GM23338 (cell line): ENCODE data around the gene FAM47C. TPM values are rescaled to one million over a fixed set of nuclear protein-coding genes. Genes with fewer than 3 reads are reported as not detected.
"Not testable (repeated sequence)": the region's sequence is repeated elsewhere in the genome, so short reads cannot be mapped to it uniquely, and the experiment has no call there.

Experiments
- ATAC-seq: fragments of 200-7000 bp; cut with Tn5 transposase; 3 replicates; pipeline ENCODE4 v1.9.1; 2020
- DNase-seq: peaks from one replicate; pipeline ENCODE4 v3.0.0-alpha.2; 2015; ENCODE audit warnings: low spot score
- H2AFZ ChIP-seq: fragments of 200-600 bp; sonication (generic); 2 replicates; pipeline ENCODE4 v1.8.0; 2016; ENCODE audit warnings: antibody characterized with exemption, mild to moderate bottlenecking, moderate library complexity
- H3F3A ChIP-seq: fragments of 200-600 bp; sonication (generic); replicated peaks from 2 replicates; pipeline ENCODE4 v1.8.0; 2017; ENCODE audit warnings: antibody characterized with exemption, mixed run types, low read depth
- H3K27ac ChIP-seq: fragments of 200-600 bp; sonication (generic); 2 replicates; pipeline ENCODE4 v1.6.1; 2016; ENCODE audit warnings: low read depth
- H3K27me3 ChIP-seq: fragments of 200-600 bp; sonication (generic); 2 replicates; pipeline ENCODE4 v1.8.0; 2016; ENCODE audit warnings: mild to moderate bottlenecking, mixed run types, moderate library complexity; ENCODE audit not compliant: insufficient read depth
- H3K36me3 ChIP-seq: fragments of 200-600 bp; sonication (generic); 2 replicates; pipeline ENCODE4 v1.8.0; 2016; ENCODE audit warnings: mild to moderate bottlenecking; ENCODE audit not compliant: insufficient read depth
- H3K4me1 ChIP-seq: fragments of 200-600 bp; sonication (generic); 2 replicates; pipeline ENCODE4 v1.8.0; 2016; ENCODE audit warnings: mild to moderate bottlenecking, moderate library complexity; ENCODE audit not compliant: insufficient read depth
- H3K4me2 ChIP-seq: fragments of 200-600 bp; sonication (generic); 2 replicates; pipeline ENCODE4 v1.7.1; 2017; ENCODE audit warnings: mixed run types
- H3K4me3 ChIP-seq: fragments of 200-600 bp; sonication (generic); 2 replicates; pipeline ENCODE4 v1.6.1; 2016; ENCODE audit warnings: mixed run types
- H3K79me2 ChIP-seq: fragments of 200-600 bp; sonication (generic); replicated peaks from 2 replicates; pipeline ENCODE4 v1.8.0; 2017; ENCODE audit warnings: mild to moderate bottlenecking; ENCODE audit not compliant: insufficient read depth
- H3K9me2 ChIP-seq: fragments of 200-600 bp; sonication (generic); 2 replicates; pipeline ENCODE4 v1.8.0; 2017; ENCODE audit not compliant: insufficient read depth
- H4K20me1 ChIP-seq: fragments of 200-600 bp; sonication (generic); replicated peaks from 2 replicates; pipeline ENCODE4 v1.8.0; 2017; ENCODE audit warnings: mild to moderate bottlenecking; ENCODE audit not compliant: insufficient read depth
- H3K27ac Mint-ChIP-seq: 2 replicates; pipeline ENCODE4 v1.8.0; 2020; ENCODE audit warnings: inconsistent platforms, mild to moderate bottlenecking, moderate library complexity, mixed read lengths
- H3K27me3 Mint-ChIP-seq: 3 replicates; pipeline ENCODE4 v1.8.0; 2022; ENCODE audit warnings: low read depth, mild to moderate bottlenecking, moderate library complexity, mixed read lengths, inconsistent platforms; ENCODE audit not compliant: insufficient read depth, poor library complexity
- H3K36me3 Mint-ChIP-seq: 3 replicates; pipeline ENCODE4 v1.8.0; 2021; ENCODE audit warnings: low read depth, mild to moderate bottlenecking, inconsistent platforms, moderate library complexity, mixed read lengths
- H3K4me1 Mint-ChIP-seq: 3 replicates; pipeline ENCODE4 v1.8.0; 2020; ENCODE audit warnings: mild to moderate bottlenecking, inconsistent platforms, mixed read lengths
- H3K4me3 Mint-ChIP-seq: 3 replicates; pipeline ENCODE4 v1.8.0; 2021; ENCODE audit warnings: moderate library complexity, mild to moderate bottlenecking, inconsistent platforms, mixed read lengths
- H3K9me3 Mint-ChIP-seq: 3 replicates; pipeline ENCODE4 v1.8.0; 2020; ENCODE audit warnings: moderate library complexity, mild to moderate bottlenecking, inconsistent platforms, mixed read lengths
- CTCF ChIP-seq, 2 experiments: fragments of 200-600 bp in 1 of 2; sonication (generic) in 1 of 2; conservative IDR thresholded peaks; 2 replicates each; pipeline versions ENCODE4 v1.5.1 to v1.6.1; 2016 to 2017; ENCODE audit warnings: antibody characterized with exemption in 2 of 2, low read depth in 2 of 2, mild to moderate bottlenecking in 2 of 2, moderate library complexity in 1 of 2
- JUNB ChIP-seq: IDR thresholded peaks from one replicate; pipeline ENCODE4 v1.6.1; 2016; ENCODE audit warnings: antibody characterized with exemption; ENCODE audit not compliant: unreplicated experiment
- POLR2AphosphoS5 ChIP-seq: IDR thresholded peaks from 2 replicates; pipeline ENCODE4 v1.6.1; 2016; ENCODE audit warnings: antibody characterized with exemption, low read depth
- STAT1 ChIP-seq: IDR thresholded peaks from one replicate; pipeline ENCODE4 v1.6.1; 2016; ENCODE audit warnings: antibody characterized with exemption; ENCODE audit not compliant: unreplicated experiment
- ZNF114 ChIP-seq: fragments of 250-450 bp; sonication (Bioruptor Pico); IDR thresholded peaks from 2 replicates; pipeline ENCODE4 v1.5.0; 2020; ENCODE audit warnings: mild to moderate bottlenecking, moderate library complexity
- polyA plus RNA-seq: library from polyadenylated mRNA; unstranded; fragments of >200 nt; fragmentation: Nextera tagmentation; extraction: Ambion mirVana; gene quantifications from 2 replicates; pipeline ENCODE4 v1.2.1, GENCODE V29; 2016
- total RNA-seq: library from RNA; depleted of rRNA; stranded (reverse); fragments of >200 nt; shearing (Covaris generic); gene quantifications from 2 replicates; pipeline ENCODE4 v1.2.3, GENCODE V29; 2014
- TF ChIP-seq, protein P1 (sequence below): IDR thresholded peaks from 2 replicates; pipeline ENCODE4 v1.6.1; 2016; ENCODE audit warnings: antibody characterized with exemption

The FAM47C gene
- total and polyA plus RNA-seq, 2 experiments from 2014 or later = not detected

GRCh38 chrX:36985416-36986209 lies 22.6 kb upstream of the FAM47C start:
- not testable (repeated sequence) for H3K9me3 Mint-ChIP-seq

DNA sequence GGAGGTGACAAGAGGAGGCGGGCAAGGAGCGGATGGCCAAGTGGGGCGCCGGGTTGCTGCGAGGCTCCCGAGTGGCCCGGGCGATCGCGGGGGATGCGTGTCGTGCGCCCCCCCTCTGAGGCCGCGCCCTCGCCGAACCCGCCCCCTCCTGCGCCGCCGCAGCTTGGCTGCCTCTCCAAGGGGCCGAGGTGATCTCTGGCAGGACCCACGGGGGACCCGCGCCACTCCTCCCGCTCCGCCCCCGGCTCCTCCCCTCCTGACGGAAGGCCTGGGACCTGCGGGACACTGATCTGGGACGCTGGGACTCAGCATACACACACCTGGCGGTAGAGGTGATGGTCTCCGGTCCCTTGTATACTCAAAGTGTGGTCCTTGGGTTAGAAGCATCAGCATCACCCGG lies 21.9 kb upstream of the FAM47C start:
- H3K27ac Mint-ChIP-seq = no peak overlapping the region
- Histone ChIP-seq H3K27ac (no peak overlapping the region), H3K9me2 (no peaks in the 10 kb centered on the region), H3K79me2 (no peaks in the 10 kb centered on the region), H3K36me3 (no peaks in the 10 kb centered on the region), H3K4me3 (peak overlapping the region; percentile 46), H3K4me2 (peak overlapping the region; percentile 60; the same call in 1 of the 2 replicates), H2AFZ (no peak overlapping the region), H3F3A (no peaks in the 10 kb centered on the region), H4K20me1 (no peaks in the 10 kb centered on the region), H3K4me1 (no peaks in the 10 kb centered on the region), H3K27me3 (peaks cover 11% of the 10 kb centered on the region; the same call in 1 of the 2 replicates)
- TF ChIP-seq JUNB = no peak
- no peak for TF ChIP-seq POLR2AphosphoS5
- TF ChIP-seq, protein P1, sequence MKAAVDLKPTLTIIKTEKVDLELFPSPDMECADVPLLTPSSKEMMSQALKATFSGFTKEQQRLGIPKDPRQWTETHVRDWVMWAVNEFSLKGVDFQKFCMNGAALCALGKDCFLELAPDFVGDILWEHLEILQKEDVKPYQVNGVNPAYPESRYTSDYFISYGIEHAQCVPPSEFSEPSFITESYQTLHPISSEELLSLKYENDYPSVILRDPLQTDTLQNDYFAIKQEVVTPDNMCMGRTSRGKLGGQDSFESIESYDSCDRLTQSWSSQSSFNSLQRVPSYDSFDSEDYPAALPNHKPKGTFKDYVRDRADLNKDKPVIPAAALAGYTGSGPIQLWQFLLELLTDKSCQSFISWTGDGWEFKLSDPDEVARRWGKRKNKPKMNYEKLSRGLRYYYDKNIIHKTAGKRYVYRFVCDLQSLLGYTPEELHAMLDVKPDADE = no peak
- TF ChIP-seq ZNF114 (CRISPR knock-in tag) = no peak
- TF ChIP-seq STAT1 = no peak
- H3K4me1 Mint-ChIP-seq = peaks cover 11% of the 10 kb centered on the region
- no peaks in the 10 kb centered on the region for H3K9me3 Mint-ChIP-seq
- DNase-seq (no peak), ATAC-seq (peak; percentile 52)
- peaks cover 7% of the 10 kb centered on the region for H3K27me3 Mint-ChIP-seq
- no peaks in the 10 kb centered on the region; the same call in 2 of the 3 replicates for H3K36me3 Mint-ChIP-seq
- peak overlapping the region; percentile 68 for H3K4me3 Mint-ChIP-seq

More at GRCh38 chrX:36985416-36986209, 22.6 kb upstream of the FAM47C start:
- TF ChIP-seq CTCF (conservative IDR thresholded peaks at IDR 0.05; ENCODE audit: low read depth in 2 of 2) = peak in 1 of 2 experiments; percentile 62; a peak in 3 of 4 replicates
- H3K27ac Mint-ChIP-seq, H3K79me2 ChIP-seq, H3F3A ChIP-seq, H3K9me2 ChIP-seq, H3K36me3 ChIP-seq, H2AFZ ChIP-seq, H3K36me3 Mint-ChIP-seq, H4K20me1 ChIP-seq, H3K27me3 Mint-ChIP-seq, H3K27ac ChIP-seq, H3K4me1 ChIP-seq: not testable (repeated sequence)
- H3K4me3 Mint-ChIP-seq = peak overlapping the region; percentile 70
- ATAC-seq (peak; percentile 91), DNase-seq (peak; percentile 50)
- H3K4me1 Mint-ChIP-seq = peaks cover 11% of the 10 kb centered on the region
- peak overlapping the region; percentile 46 for H3K4me3 ChIP-seq
- H3K27me3 ChIP-seq = peaks cover 11% of the 10 kb centered on the region; the same call in 1 of the 2 replicates
- peak overlapping the region; percentile 60 for H3K4me2 ChIP-seq

DNA sequence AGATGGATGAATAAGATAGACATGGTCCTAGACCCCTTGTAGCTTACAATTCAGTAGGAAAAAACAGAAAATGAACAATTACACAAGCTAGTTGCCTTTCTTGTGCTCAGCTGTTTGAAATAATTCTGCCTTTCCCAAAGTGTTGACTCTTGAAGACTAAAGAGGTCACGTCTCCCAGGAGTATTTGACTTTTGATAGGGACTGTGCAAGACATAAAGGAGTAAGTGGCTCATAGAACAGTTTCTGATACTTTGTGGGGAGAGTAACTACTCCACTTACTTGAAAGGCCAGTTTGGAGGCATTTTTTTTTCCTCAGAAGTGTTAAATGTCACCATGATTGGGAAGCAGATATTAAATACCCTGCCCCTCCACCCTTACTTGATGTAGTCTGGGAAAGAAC lies 21.0 kb upstream of the FAM47C start:
- not testable (repeated sequence) for H3K4me2 ChIP-seq, H3F3A ChIP-seq, H3K36me3 Mint-ChIP-seq, H4K20me1 ChIP-seq, H2AFZ ChIP-seq, H3K4me1 ChIP-seq, H3K27ac Mint-ChIP-seq, H3K27ac ChIP-seq, H3K9me2 ChIP-seq, H3K36me3 ChIP-seq, ATAC-seq, H3K4me3 Mint-ChIP-seq, DNase-seq, H3K79me2 ChIP-seq, H3K27me3 Mint-ChIP-seq, H3K4me3 ChIP-seq, H3K9me3 Mint-ChIP-seq
- H3K27me3 ChIP-seq = peaks cover 11% of the 10 kb centered on the region; the same call in 1 of the 2 replicates
- peaks cover 11% of the 10 kb centered on the region for H3K4me1 Mint-ChIP-seq
